Astrocyte of the hippocampus (primary cell): ENCODE measurements around the gene PER1.

Source experiments
- DNase-seq: peaks from one replicate; pipeline ENCODE4 v3.0.0; 2011; ENCODE audit warnings: low read depth, low spot score

Gene PER1

DNA sequence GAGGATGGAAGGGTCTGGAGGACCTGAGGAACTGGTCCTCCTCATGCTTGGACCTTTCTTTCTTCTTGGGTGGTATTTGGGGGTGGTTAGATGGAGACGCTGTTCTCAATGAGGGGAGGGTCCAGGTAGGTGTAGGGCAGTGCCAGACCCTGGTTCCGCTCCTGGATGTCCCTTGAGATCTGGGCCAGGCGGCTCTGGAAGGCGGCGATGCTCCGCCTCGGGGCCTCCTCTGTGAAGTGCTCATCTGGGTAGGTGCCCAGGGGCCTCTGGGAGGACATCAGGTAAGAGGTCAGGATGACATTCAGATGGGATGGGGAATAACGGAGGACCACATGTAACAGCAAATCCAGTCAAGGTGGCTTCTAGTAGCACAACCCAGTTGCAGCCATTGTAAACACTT is 55.7 kb downstream of the PER1 start:
- no peak for DNase-seq

DNA sequence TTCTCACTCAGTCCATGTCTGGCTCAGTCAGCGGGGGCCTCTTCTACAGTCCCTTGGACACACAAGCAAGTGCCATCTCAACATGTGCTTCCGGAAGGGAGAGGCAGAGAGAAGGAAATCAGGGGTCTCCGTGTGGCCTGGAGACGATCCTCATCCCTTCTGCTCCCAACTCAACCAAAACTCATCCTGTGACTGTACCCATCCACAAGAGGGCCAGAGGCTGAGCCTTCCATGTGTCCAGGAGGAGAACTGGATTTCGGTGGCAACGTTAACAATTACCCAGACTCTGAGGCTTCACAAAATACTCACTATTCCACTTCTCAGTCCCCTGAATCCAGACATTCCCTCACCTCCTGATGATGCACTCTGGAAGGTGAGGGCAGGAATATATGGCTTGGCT is 56.8 kb downstream of the PER1 start:
- DNase-seq: no peak

DNA sequence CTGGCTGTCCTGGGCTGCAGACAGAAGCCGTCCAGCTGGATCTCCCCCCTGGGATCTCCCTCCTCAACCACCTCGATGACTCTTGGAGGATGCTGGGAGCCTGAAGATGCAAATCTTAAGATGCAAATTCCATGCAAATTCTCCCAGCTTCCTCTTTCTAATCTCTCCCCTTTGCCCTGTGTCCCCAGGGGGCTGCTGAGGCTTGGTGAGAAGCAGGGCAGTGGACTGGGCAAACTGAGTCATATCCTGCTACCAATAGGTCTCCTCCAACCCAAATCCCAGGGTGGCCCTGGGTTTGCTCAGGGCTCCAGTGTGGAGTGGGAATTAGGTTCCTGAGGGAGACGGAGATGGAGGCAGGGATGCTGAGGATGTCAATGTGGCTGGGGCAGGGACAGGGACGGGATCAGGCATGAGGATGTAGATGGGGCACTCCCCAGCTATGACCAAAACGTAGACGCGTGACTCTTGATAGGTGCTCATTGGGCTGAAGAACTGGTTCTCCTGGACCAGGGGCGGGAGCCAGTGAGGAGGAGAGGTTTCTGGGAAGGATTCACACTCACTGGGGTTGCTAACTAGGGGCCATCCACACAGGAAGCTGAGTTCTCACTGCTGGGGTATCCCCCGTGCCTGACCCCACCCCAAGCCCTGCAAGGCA is 61.0 kb downstream of the PER1 start:
- DNase-seq: no peak
